Measurements from ENCODE around the gene DECR2.

GRCh38 chr16:359871-360697 is 41.6 kb upstream of the DECR2 start:
- TF ChIP-seq CTCF (IDR thresholded peaks at IDR 0.05), result no peak
- no peak for TF ChIP-seq POLR2A (IDR thresholded peaks at IDR 0.05)
